ENCODE measurements around the gene SRR.

DNA sequence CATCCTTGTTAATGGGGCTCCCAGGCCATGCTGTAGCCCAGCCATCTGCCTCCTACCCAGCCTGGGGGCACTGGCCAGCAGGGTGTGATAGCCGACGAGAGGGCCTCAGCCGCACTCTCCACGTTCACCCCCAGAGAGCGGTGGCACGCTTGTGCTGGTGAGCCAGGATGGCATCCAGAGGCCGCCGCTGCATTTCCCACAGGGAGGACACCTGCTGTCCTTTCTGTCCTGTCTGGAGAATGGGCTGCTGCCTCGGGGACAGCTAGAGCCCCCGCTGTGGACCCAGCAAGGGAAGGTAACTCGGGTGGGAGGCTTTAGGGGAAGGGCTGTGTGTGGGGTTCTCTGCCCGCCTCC, 61.0 kb downstream of the SRR start:
- TF ChIP-seq, protein P1, sequence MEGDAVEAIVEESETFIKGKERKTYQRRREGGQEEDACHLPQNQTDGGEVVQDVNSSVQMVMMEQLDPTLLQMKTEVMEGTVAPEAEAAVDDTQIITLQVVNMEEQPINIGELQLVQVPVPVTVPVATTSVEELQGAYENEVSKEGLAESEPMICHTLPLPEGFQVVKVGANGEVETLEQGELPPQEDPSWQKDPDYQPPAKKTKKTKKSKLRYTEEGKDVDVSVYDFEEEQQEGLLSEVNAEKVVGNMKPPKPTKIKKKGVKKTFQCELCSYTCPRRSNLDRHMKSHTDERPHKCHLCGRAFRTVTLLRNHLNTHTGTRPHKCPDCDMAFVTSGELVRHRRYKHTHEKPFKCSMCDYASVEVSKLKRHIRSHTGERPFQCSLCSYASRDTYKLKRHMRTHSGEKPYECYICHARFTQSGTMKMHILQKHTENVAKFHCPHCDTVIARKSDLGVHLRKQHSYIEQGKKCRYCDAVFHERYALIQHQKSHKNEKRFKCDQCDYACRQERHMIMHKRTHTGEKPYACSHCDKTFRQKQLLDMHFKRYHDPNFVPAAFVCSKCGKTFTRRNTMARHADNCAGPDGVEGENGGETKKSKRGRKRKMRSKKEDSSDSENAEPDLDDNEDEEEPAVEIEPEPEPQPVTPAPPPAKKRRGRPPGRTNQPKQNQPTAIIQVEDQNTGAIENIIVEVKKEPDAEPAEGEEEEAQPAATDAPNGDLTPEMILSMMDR (IDR thresholded peaks at IDR 0.05): no peak
- TF ChIP-seq POLR2A (IDR thresholded peaks at IDR 0.05): no peak

All from Peyer's patch (tissue), 4 donors.